ENCODE results near the gene AVEN.

GRCh38 chr15:34038023-34038870 is 757 bp downstream of the AVEN start:
- peak in 1 of 3 donors; percentile 51 for TF ChIP-seq POLR2A (IDR thresholded peaks at IDR 0.05)
- TF ChIP-seq CTCF (IDR thresholded peaks at IDR 0.05 in 8 of 11, conservative IDR thresholded peaks at IDR 0.05 in 3 of 11), result no peak

Measured in spleen (tissue), 7 donors.